ENCODE measurements around the gene PRAF2. TPM values are rescaled to one million over a fixed set of nuclear protein-coding genes. Genes with fewer than 3 reads are reported as not detected.

Gene PRAF2
- polyA plus RNA-seq, 2 of the 4 experiments (the other 2 are of a cell fraction) = 13.6 to 35.4 TPM

DNA sequence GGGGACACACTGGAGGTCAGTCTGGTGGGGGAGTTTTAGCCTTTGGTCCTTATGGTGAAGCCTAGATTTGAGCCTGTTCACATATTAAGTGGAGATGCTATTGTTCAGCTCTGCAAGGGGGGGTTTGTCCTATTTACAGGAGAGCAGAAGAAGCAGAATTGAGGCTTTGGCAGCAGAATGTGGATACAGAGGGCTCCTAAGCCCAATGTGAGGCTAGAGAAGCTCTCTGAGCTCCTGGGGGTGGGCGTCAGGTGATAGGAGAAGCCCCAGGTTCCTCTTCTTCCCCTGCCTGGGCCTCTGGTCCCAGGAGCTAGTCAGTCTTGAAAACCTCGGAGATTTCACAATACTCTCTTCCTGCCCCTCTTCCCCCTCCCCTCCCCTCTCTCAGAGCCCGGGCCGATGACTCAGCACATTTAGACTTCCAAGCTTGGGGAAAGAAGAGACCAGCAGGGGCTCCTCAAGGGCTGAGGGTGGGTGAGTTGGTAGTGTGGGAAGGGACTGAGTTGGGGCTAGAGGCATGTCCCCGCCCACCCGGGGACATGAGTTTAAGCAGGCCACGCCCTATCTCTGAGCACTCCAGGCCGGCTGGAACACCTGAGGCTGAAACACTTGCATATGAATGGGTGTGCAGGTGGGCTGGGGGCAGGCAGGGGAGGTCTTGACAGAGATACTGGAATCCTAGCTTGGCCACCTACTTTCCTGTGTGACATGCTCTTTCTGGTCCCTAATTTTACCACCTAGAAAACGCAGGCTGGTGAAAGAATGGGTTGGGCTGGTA lies 34.0 kb downstream of the PRAF2 start (continued):
- TF ChIP-seq, protein P1, sequence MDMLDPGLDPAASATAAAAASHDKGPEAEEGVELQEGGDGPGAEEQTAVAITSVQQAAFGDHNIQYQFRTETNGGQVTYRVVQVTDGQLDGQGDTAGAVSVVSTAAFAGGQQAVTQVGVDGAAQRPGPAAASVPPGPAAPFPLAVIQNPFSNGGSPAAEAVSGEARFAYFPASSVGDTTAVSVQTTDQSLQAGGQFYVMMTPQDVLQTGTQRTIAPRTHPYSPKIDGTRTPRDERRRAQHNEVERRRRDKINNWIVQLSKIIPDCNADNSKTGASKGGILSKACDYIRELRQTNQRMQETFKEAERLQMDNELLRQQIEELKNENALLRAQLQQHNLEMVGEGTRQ (IDR thresholded peaks at IDR 0.05) = no peak
- TF ChIP-seq CHD2 (IDR thresholded peaks at IDR 0.05; ENCODE audit: low read length, partially characterized antibody) = no peak
- no peak for TF ChIP-seq PHF8 (IDR thresholded peaks at IDR 0.05; ENCODE audit: borderline replicate concordance, low read depth)
- no peak for TF ChIP-seq HOXB13 (CRISPR knock-in tag; IDR thresholded peaks at IDR 0.05; ENCODE audit: low read depth)
- no peak for TF ChIP-seq ESRRA (IDR thresholded peaks at IDR 0.05; ENCODE audit: borderline replicate concordance, low read length)
- no peak for TF ChIP-seq SMC3 (IDR thresholded peaks at IDR 0.05)
- TF ChIP-seq, protein P2, sequence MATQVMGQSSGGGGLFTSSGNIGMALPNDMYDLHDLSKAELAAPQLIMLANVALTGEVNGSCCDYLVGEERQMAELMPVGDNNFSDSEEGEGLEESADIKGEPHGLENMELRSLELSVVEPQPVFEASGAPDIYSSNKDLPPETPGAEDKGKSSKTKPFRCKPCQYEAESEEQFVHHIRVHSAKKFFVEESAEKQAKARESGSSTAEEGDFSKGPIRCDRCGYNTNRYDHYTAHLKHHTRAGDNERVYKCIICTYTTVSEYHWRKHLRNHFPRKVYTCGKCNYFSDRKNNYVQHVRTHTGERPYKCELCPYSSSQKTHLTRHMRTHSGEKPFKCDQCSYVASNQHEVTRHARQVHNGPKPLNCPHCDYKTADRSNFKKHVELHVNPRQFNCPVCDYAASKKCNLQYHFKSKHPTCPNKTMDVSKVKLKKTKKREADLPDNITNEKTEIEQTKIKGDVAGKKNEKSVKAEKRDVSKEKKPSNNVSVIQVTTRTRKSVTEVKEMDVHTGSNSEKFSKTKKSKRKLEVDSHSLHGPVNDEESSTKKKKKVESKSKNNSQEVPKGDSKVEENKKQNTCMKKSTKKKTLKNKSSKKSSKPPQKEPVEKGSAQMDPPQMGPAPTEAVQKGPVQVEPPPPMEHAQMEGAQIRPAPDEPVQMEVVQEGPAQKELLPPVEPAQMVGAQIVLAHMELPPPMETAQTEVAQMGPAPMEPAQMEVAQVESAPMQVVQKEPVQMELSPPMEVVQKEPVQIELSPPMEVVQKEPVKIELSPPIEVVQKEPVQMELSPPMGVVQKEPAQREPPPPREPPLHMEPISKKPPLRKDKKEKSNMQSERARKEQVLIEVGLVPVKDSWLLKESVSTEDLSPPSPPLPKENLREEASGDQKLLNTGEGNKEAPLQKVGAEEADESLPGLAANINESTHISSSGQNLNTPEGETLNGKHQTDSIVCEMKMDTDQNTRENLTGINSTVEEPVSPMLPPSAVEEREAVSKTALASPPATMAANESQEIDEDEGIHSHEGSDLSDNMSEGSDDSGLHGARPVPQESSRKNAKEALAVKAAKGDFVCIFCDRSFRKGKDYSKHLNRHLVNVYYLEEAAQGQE (IDR thresholded peaks at IDR 0.05) = no peak
- TF ChIP-seq MAZ (IDR thresholded peaks at IDR 0.05; ENCODE audit: borderline replicate concordance, low read depth, low read length) = no peak
- no peak for TF ChIP-seq RARB (CRISPR knock-in tag; IDR thresholded peaks at IDR 0.05)
- TF ChIP-seq, protein P3, sequence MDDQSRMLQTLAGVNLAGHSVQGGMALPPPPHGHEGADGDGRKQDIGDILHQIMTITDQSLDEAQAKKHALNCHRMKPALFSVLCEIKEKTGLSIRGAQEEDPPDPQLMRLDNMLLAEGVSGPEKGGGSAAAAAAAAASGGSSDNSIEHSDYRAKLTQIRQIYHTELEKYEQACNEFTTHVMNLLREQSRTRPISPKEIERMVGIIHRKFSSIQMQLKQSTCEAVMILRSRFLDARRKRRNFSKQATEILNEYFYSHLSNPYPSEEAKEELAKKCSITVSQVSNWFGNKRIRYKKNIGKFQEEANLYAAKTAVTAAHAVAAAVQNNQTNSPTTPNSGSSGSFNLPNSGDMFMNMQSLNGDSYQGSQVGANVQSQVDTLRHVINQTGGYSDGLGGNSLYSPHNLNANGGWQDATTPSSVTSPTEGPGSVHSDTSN (IDR thresholded peaks at IDR 0.05) = no peak
- TF ChIP-seq, protein P4, sequence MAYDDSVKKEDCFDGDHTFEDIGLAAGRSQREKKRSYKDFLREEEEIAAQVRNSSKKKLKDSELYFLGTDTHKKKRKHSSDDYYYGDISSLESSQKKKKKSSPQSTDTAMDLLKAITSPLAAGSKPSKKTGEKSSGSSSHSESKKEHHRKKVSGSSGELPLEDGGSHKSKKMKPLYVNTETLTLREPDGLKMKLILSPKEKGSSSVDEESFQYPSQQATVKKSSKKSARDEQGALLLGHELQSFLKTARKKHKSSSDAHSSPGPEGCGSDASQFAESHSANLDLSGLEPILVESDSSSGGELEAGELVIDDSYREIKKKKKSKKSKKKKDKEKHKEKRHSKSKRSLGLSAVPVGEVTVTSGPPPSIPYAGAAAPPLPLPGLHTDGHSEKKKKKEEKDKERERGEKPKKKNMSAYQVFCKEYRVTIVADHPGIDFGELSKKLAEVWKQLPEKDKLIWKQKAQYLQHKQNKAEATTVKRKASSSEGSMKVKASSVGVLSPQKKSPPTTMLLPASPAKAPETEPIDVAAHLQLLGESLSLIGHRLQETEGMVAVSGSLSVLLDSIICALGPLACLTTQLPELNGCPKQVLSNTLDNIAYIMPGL (CRISPR knock-in tag; IDR thresholded peaks at IDR 0.05; ENCODE audit: borderline replicate concordance) = no peak
- TF ChIP-seq NPAS2 (CRISPR knock-in tag; IDR thresholded peaks at IDR 0.05; ENCODE audit: borderline replicate concordance) = no peak
- TF ChIP-seq ZNF302 (CRISPR knock-in tag; IDR thresholded peaks at IDR 0.05) = no peak
- TF ChIP-seq, protein P5, sequence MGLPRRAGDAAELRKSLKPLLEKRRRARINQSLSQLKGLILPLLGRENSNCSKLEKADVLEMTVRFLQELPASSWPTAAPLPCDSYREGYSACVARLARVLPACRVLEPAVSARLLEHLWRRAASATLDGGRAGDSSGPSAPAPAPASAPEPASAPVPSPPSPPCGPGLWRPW (IDR thresholded peaks at IDR 0.05) = no peak
- peak; percentile 100 for TF ChIP-seq MAFK (IDR thresholded peaks at IDR 0.05; ENCODE audit: partially characterized antibody)
- no peak for TF ChIP-seq CBX2 (IDR thresholded peaks at IDR 0.05; ENCODE audit: borderline replicate concordance, low read depth)
- no peak for TF ChIP-seq HDAC2 (IDR thresholded peaks at IDR 0.05)
- TF ChIP-seq SREBF2 (IDR thresholded peaks at IDR 0.05) = no peak
- TF ChIP-seq JUN (IDR thresholded peaks at IDR 0.05) = peak in 1 of 2 experiments; percentile 20; a peak in 2 of 5 replicates
- TF ChIP-seq EHF (CRISPR knock-in tag; IDR thresholded peaks at IDR 0.05) = no peak
- TF ChIP-seq, protein P6, sequence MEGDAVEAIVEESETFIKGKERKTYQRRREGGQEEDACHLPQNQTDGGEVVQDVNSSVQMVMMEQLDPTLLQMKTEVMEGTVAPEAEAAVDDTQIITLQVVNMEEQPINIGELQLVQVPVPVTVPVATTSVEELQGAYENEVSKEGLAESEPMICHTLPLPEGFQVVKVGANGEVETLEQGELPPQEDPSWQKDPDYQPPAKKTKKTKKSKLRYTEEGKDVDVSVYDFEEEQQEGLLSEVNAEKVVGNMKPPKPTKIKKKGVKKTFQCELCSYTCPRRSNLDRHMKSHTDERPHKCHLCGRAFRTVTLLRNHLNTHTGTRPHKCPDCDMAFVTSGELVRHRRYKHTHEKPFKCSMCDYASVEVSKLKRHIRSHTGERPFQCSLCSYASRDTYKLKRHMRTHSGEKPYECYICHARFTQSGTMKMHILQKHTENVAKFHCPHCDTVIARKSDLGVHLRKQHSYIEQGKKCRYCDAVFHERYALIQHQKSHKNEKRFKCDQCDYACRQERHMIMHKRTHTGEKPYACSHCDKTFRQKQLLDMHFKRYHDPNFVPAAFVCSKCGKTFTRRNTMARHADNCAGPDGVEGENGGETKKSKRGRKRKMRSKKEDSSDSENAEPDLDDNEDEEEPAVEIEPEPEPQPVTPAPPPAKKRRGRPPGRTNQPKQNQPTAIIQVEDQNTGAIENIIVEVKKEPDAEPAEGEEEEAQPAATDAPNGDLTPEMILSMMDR (IDR thresholded peaks at IDR 0.05) = no peak
- TF ChIP-seq HOXB5 (CRISPR knock-in tag; IDR thresholded peaks at IDR 0.05) = no peak
- TF ChIP-seq, protein P7, sequence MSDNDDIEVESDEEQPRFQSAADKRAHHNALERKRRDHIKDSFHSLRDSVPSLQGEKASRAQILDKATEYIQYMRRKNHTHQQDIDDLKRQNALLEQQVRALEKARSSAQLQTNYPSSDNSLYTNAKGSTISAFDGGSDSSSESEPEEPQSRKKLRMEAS (IDR thresholded peaks at IDR 0.05) = peak; percentile 31; the same call in 1 of the 2 replicates
- TF ChIP-seq KDM1A (IDR thresholded peaks at IDR 0.05; ENCODE audit: low read depth) = no peak
- no peak for TF ChIP-seq RFX5 (IDR thresholded peaks at IDR 0.05)
- TF ChIP-seq, protein P8, sequence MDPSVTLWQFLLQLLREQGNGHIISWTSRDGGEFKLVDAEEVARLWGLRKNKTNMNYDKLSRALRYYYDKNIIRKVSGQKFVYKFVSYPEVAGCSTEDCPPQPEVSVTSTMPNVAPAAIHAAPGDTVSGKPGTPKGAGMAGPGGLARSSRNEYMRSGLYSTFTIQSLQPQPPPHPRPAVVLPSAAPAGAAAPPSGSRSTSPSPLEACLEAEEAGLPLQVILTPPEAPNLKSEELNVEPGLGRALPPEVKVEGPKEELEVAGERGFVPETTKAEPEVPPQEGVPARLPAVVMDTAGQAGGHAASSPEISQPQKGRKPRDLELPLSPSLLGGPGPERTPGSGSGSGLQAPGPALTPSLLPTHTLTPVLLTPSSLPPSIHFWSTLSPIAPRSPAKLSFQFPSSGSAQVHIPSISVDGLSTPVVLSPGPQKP (IDR thresholded peaks at IDR 0.05; ENCODE audit: low read depth, low read length) = no peak
- TF ChIP-seq EP300 (IDR thresholded peaks at IDR 0.05) = no peak
- no peak for TF ChIP-seq TFCP2L1 (CRISPR knock-in tag; IDR thresholded peaks at IDR 0.05)
- no peak for TF ChIP-seq POLR2AphosphoS2 (conservative IDR thresholded peaks at IDR 0.05; ENCODE audit: low read length)
- TF ChIP-seq GATA3 (IDR thresholded peaks at IDR 0.05; ENCODE audit: borderline replicate concordance) = no peak
- TF ChIP-seq ZC3H11A (IDR thresholded peaks at IDR 0.05) = no peak

All from A549 (cell line).